Ishikawa (cell line): ENCODE results near the gene RELN.

ENCODE experiments used
- CEBPB ChIP-seq: IDR thresholded peaks from 2 replicates; pipeline ENCODE4 v1.6.1; 2012
- CREB1 ChIP-seq: IDR thresholded peaks from 2 replicates; pipeline ENCODE4 v1.6.1; 2012; ENCODE audit warnings: low read depth
- EP300 ChIP-seq: IDR thresholded peaks from 2 replicates; pipeline ENCODE4 v1.6.1; 2012; ENCODE audit warnings: borderline replicate concordance
- NFIC ChIP-seq: IDR thresholded peaks from 2 replicates; pipeline ENCODE4 v1.6.1; 2012
- RAD21 ChIP-seq: IDR thresholded peaks from 2 replicates; pipeline ENCODE4 v1.6.1; 2012; ENCODE audit warnings: low read depth
- TAF1 ChIP-seq: IDR thresholded peaks from 2 replicates; pipeline ENCODE4 v1.6.1; 2012; ENCODE audit warnings: low read depth, mild to moderate bottlenecking
- TCF12 ChIP-seq: IDR thresholded peaks from 2 replicates; pipeline ENCODE4 v1.6.1; 2012; ENCODE audit warnings: low read depth
- YY1 ChIP-seq: IDR thresholded peaks from 2 replicates; pipeline ENCODE4 v1.6.1; 2012; ENCODE audit warnings: low read depth
- TF ChIP-seq, protein P1 (sequence below): IDR thresholded peaks from 2 replicates; pipeline ENCODE4 v1.6.1; 2012; ENCODE audit warnings: low read depth, mild to moderate bottlenecking

DNA sequence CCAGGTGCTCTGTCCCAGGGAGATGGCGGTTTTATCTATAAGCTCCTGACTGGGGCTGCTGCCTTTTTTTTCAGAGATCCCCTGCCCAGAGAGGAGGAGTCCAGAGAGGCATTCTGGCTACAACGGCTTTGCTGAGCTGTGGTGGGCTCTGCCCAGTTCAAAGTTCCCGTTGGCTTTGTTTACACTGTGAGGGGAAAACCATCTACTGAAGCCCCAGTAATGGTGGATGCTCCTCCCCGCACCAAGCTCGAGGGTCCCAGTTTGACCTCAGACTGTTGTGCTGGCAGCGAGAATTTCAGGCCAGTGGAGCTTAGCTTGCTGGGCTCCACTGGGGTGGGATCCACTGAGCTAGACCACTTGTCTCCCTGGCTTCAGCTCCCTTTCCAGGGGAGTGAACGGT lies 527.1 kb downstream of the RELN start:
- TF ChIP-seq NFIC (no peak), RAD21 (no peak), YY1 (no peak), EP300 (no peak), TAF1 (no peak), TCF12 (no peak), CEBPB (no peak), CREB1 (no peak)
- TF ChIP-seq, protein P1, sequence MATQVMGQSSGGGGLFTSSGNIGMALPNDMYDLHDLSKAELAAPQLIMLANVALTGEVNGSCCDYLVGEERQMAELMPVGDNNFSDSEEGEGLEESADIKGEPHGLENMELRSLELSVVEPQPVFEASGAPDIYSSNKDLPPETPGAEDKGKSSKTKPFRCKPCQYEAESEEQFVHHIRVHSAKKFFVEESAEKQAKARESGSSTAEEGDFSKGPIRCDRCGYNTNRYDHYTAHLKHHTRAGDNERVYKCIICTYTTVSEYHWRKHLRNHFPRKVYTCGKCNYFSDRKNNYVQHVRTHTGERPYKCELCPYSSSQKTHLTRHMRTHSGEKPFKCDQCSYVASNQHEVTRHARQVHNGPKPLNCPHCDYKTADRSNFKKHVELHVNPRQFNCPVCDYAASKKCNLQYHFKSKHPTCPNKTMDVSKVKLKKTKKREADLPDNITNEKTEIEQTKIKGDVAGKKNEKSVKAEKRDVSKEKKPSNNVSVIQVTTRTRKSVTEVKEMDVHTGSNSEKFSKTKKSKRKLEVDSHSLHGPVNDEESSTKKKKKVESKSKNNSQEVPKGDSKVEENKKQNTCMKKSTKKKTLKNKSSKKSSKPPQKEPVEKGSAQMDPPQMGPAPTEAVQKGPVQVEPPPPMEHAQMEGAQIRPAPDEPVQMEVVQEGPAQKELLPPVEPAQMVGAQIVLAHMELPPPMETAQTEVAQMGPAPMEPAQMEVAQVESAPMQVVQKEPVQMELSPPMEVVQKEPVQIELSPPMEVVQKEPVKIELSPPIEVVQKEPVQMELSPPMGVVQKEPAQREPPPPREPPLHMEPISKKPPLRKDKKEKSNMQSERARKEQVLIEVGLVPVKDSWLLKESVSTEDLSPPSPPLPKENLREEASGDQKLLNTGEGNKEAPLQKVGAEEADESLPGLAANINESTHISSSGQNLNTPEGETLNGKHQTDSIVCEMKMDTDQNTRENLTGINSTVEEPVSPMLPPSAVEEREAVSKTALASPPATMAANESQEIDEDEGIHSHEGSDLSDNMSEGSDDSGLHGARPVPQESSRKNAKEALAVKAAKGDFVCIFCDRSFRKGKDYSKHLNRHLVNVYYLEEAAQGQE = no peak
